Fibroblast of skin of right quadriceps (primary cell): ENCODE data around the gene SAMD11.
"Not testable (repeated sequence)": the region's sequence is repeated elsewhere in the genome, so short reads cannot be mapped to it uniquely, and the experiment has no call there.

Experiments used
- DNase-seq: peaks from one replicate; pipeline ENCODE4 v3.0.0-alpha.2; 2013

SAMD11 gene, protein sequence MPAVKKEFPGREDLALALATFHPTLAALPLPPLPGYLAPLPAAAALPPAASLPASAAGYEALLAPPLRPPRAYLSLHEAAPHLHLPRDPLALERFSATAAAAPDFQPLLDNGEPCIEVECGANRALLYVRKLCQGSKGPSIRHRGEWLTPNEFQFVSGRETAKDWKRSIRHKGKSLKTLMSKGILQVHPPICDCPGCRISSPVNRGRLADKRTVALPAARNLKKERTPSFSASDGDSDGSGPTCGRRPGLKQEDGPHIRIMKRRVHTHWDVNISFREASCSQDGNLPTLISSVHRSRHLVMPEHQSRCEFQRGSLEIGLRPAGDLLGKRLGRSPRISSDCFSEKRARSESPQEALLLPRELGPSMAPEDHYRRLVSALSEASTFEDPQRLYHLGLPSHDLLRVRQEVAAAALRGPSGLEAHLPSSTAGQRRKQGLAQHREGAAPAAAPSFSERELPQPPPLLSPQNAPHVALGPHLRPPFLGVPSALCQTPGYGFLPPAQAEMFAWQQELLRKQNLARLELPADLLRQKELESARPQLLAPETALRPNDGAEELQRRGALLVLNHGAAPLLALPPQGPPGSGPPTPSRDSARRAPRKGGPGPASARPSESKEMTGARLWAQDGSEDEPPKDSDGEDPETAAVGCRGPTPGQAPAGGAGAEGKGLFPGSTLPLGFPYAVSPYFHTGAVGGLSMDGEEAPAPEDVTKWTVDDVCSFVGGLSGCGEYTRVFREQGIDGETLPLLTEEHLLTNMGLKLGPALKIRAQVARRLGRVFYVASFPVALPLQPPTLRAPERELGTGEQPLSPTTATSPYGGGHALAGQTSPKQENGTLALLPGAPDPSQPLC

DNA sequence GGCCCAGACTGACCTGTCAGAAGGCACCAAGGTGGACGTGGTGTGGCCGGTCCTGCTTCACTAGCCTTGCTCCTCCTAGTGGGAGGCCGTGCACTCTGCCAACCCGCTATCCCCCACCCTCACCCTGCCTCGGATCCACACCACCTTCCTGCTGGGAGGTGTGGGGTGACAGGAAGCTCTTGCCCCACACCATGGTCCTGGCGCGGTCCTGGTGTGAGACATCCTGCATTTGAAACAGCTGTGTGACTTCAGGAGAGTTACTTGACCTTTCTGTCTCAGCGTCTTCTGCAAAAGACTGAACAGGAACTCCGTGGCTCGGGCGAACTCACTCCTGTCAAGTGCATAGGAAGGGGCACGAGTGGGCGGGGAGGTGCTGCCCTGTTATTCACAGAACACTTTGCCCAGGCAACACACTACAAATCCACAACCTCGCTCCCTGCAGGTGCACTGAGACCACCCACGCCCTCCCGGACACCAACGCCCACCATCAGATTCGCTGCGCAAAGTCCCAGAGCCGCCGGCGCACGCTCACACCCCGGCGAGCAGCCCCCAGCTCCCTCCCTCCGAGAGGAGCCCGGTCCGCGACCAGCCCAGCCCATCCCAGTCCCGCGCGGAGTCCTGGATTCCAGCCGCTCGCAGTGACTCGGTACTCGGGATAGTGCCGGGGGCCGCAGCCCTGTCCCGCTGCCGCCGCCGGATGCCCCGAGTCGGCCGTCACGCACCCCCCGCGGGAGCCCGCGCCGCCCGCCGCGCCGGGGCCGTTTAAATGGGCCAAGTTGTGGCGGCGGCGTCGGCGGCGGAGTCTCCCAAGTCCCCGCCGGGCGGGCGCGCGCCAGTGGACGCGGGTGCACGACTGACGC, at the start of gene SAMD11:
TSS of gene SAMD11 (plus strand) at position 793 of the 860 bp plus-strand sequence. CDS start 509 bp downstream, outside the sequence.
- peak; percentile 92 for DNase-seq

DNA sequence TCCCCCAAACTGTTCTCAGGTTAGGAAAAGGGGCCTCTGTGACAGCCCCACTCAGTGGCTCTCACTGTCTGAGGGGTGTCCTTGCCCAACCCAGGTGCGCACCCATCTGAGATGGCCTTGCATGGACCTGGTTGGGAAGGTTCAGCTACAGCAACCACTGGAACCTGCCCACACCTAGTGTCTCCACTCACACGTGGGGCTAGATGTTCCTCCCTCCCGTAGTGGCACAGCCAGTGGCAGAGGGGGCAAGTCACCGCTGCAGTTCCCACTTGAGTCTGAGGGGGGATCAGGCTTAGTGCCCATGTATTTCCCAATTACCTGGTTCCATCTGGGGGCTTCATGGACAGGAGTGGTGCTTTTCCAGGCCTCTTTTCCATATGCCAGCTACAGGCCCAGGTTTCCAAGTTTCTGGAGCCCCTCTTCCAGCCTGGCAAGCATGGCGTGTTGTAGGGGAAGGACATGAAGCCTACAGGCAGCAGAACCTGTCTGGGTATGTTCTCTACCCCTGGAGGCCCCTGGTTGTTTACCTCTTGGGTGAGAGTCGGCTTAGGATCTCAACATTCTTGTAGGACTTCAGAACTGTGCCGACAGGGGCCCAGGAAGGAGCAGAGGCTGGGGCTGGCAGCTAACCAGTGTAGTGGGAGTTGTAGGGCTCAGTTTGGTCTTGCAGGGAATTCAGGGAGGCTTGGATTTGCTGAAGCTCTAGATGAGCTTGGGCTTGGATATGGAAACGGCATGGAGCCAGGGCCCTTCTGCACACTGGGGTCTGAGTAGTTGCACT, 47.1 kb upstream of the SAMD11 start:
- DNase-seq: not testable (repeated sequence)

DNA sequence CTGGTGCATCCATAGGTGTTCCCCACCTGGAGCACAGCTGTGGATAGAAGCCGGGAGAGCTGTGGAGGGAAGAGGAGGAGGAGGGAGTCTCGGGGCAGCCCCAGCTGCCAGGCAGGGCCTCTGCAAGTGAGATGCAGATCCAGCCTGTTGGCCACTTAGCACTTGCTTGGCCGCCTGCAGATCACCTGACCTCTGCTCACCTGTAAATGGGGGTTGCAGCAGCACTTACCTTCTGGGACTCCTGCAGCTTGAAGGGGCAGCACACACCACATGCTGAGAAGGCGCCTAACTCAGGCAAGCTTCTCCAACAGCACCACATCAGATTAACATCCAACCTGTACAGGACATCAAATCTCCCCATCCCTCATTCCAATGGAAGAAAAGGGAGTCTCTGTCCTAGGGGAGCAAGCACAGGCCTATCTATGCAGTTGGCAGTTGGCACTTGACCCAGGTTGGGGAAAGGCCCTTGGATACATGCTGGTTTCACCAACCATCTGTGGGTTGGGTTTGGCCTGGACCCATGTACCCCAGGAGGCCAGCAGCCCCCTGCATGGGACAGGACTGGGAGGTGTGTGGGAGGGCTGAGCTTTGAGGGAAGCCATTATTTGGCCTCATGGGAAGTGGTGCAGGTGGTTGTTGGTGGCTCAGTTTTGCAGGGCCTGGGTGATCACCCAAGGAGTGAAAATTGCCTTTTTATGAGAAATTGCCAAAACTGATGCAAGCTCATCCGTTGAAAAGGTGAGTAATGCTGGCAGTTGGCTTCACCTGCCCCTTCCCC, 46.3 kb upstream of the SAMD11 start:
- DNase-seq: not testable (repeated sequence)

DNA sequence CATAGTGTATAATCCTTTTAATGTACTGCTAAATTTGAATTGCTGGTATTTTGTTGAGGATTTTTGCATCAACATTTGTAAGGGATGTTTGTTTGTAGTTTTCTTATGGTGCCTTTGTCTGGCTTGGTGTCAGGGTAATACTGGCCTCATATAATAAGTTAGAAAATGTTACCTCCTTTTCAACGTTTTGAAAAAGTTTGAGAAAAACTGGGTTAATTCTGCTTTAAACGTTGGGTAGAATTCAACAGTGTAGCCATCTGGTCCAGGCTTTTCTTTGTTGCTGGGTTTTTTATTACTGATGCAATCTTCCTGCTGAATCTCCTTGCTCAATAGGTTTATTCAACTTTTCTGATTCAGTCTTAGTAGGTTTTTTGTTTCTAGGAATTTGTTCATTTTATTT, 43.2 kb upstream of the SAMD11 start:
- not testable (repeated sequence) for DNase-seq

DNA sequence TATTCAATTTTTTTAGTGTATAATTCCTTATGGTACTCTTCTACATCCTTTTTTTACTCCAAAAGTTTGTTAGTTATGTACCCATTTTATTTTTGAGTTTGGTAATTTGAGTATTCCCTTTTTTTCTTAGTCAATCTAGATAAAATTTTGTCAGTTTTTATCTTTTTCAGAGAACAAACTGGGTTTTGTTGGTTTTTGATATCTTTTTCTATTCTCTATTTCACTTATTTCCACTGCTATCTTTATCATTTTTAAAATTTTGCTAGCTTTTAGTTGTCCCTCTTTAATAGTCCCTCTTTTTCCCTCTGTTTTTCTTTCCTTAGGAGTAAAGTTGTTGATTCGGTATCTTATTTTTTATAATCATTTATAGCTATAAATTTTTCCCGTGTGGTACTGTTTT, 42.8 kb upstream of the SAMD11 start:
- not testable (repeated sequence) for DNase-seq

DNA sequence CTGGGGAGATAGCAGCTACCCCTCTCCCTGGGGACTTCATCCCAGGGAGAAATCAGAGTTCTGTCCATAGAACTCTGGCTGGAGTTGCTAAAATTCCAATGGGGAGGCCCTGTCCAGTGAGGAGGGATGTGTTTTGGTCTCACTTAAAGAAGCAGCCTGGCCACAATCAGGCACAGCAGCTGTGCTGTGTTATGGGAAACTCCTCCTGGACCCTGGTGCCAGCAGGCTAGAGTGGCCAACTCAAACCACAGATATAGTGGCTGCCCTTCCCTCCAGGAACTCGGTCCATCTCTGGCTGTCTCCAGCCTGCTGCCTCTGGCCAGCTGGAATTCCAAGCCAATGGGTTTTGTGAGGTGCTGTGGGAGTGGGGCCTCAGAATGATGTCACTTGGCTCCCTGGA, 37.4 kb upstream of the SAMD11 start:
- DNase-seq: no peak

DNA sequence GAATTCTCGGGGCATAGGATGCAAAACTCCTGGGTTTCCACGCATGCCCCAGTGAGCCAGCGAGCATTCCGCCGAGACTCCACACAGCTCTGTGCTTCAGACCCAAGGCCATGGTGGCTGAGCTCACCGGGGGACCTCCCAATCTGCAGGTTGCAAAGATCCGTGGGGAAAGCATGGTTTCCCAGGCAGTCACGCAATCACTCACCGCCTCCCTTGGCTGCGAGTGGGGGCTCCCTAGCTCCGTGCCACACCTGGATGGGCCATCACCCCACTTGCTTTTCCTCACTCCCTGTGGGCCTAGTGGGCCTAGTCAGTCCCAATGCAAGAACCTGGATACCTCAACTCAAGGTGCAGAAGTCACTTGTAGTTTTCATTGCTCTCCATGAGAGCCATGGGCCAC, 37.0 kb upstream of the SAMD11 start:
- DNase-seq: no peak

DNA sequence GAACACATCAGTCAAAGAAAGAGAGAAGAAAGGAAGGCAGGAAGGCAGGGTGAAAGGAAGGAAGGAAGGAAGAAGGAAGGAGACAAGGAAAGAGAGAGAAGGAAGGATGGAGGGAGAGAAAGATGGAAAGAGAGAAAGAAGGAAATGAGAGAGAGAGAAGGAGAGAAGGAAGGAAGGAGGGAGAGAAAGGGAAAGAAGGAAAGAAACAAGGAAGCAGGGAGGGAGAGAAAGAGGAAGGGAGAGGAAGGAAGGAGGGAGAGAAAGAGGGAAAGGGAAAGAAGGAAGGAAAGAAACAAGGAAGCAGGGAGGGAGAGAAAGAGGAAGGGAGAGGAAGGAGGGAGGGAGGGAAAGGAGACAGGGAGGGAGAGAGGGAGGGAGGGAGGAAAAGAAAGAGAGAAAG, 35.4 kb upstream of the SAMD11 start:
- no peak for DNase-seq

DNA sequence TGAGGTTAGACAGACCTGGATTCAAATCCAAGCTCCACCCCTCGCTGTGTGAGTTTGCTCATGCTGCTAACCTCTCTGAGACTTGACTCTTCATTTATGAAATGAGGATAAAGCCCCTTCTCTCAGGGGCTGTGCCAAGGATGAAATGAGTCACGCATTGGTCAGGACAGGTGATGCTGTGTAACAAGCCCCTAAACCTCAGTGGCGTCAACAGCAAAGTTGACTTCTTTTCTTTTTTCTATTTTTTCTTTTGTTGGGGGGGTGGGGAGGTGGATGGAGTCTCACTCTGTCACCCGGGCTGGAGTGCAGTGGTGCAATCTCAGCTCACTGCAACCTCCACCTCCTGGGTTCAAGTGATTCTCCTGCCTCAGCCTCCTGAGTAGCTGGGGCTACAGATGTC, 33.9 kb upstream of the SAMD11 start:
- not testable (repeated sequence) for DNase-seq

DNA sequence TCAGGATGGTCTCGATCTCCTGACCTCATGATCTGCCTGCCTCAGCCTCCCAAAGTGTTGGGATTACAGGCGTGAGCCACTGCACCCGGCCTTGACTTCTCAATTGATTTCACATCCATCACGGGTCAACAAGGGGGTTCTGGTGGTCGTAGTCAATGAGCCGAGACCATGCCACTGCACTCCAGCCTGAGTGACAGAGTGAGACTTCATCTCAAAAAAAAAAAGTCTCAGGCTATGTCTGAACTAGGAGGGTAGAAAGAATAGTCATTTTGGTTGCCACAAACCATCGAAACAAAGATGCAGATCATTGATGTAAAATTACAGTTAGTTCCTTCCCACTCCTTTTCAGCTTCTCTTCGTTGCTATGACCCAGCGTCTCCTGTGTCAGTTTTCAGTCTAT, 33.5 kb upstream of the SAMD11 start:
- DNase-seq: not testable (repeated sequence)

DNA sequence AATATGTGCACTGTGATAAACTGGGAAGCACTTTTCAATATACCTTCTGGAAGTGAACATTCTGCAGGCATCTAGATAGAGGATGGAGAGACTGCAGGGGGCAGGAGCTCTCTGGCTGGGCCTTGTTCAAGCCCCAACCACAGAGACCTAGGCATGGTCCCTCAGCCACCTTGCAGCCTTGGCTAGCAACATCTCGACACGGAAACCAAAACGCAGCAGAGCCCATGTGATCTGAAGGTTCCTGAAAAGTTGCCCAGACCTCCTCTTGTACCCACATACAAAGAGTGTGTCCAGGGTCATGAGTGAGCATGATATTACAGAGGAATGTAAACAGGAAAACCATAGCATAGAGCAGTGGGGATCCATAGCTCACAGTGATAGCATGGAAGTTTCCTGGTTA, 33.1 kb upstream of the SAMD11 start:
- no peak for DNase-seq

DNA sequence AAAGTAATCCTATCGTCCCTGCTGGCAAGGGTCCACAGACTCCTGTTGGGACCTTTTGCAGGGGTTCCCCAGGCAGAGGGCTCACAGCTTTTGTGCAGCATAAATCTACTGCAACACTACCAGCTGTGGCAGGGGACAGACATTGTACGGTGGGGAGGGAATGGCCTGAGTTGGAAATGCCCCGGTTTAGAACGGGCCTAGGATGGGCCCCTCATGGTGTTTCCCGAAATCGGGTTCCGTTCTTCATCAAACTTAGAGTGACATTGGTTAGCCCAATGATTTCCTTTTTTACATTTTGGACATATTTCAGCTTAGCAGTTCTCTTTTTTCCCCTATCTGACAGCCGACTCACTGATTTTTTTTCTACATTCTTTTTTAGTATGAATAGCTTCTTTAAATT, 26.5 kb upstream of the SAMD11 start:
- no peak for DNase-seq

DNA sequence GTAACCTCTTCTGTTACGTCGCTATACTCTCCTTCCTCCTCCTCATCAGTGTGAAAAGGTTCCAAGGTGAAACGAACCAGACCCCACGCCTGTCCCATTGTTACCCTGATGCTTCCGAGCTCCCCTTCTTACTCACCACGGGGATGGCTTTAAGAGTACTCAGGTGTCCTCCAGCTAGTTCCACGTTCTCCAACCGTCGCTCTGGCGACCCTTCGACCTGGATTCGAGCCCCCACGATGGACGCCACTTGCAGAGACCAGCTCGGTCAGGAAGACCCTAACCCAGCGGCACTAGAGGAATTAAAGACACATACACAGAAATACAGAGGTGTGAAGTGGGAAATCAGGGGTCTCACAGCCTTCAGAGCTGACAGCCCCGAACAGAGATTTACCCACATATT, 25.8 kb upstream of the SAMD11 start:
- DNase-seq: not testable (repeated sequence)

DNA sequence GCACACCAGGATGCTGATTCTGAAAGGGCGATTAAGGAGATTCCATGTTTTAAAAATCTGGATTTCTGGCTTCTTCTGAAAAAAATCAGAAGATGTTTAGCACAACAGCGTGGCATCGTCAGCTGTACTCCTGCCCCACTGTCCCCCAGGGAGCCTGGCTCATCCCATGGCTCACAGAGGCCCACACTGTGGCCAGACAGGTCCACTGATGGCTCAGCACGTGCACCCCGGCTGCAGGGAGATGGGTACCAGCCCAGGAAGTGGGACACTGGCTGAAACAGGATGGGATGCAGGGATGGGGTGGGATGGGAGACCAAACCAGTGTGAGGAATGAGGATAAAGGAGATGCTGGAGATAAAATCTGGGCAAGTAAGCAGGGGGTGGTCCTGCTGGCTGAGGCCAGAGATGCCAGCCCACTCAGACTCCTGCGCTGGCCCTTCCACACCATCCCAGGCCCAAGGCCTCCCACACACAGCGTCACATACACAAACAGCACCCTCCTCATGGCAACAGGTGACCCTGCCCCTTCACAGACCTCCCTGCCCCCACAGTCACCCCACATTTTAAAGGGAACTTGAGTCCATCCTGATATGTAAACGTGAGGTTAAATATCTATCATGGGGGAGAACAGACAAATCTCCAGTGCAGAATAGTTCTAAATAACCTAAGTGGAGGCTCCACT, 23.9 kb upstream of the SAMD11 start:
- DNase-seq: no peak

DNA sequence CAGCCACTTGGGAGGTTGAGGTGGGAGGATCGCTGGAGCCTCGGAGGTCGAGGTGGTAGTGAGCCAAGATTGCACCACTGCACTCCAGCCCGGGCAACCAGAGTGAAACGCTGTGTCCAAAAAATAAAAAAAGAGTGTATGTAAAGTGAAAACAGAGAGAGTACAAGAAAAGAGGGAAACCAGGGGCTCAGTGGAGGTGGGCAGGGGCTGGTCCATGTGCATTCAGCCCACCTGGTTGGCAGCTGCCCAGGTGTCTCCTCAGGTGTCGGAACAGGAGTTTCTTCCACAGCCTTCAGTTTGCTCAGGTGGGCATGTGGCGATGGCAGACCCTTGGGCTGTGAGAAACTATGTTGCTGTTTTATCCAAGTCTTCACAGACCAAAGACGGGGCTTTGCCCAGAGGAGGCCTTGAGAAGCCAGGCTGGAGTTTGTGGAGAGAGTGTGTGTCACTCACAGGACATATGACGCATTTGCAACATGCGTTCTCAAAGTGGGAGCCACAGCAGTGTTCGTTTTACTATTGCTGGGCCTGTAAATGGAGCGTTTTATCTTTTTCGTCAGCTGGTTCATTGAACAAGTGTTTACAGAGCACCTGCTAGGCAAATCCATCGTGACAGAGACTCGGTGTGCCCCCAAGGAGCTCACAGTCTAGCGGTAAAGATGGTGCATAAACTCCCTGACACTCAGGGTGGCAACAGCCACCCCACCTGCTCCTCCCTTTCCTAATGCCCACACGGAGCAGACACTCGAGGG, 22.4 kb upstream of the SAMD11 start:
- no peak for DNase-seq

DNA sequence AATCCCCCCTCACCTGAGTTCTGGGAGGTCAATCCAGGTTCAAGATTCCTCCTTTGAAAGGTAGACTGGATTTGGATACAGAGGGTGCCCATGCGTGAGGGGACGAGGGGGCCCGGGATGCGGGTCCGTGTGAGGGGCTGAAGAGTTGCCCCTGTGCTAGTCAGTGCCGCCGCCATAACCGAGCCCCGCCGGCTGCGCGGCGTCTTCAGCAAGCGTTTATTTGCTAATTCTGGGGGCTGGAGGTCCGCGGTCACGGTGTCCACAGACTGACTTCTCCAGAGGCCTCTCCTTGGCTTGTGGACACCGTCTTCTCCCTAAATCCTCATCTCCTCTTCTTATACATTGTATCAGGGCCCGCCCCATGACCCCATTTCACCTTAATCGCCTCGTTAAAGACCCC, 20.9 kb upstream of the SAMD11 start:
- no peak for DNase-seq

DNA sequence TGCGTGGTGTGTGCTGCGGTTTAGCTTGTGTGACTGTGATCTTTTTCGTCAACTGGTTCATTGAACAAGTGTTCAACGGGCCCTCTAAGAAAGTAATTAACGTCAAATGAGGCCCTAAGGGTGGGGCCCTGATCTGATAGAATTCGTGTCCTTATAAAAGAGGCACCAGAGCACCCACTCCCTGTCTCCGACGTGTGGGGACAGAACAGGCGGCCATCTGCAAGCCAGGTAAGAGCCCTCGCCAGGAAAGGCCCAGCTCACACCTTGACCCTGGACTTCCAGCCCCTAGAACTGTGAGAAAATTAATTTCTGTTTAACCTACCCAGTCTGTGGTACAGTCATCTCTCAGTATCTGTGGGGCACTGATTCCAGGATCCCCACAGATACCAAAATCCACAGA, 20.4 kb upstream of the SAMD11 start:
- no peak for DNase-seq

DNA sequence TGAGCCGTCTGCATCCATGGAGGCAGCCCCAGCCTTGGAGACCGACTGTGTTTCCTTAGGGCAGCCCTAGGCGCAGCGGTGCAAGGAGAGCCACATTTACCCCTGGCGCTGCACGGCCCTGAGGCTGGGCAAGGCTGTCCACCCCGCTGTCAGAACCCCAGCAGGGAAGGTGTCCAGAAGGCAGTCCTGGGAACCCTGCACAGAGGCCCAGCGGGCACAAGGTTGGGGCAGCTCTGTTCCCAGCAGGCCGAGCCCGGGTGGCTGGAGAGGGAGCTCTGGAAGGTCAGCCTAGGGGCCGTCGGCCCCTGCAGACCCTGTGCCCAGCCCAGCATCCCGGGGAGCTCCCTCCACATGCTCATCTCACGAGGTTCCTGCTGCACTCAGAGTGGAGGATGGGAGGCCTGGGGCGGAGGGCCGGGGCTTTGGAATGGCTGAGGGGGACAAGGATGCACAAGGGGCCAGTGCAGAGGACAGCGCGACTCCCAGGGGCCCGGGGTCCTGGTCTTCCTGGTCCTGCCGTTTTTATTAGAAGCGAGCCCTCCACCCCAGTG, 19.9 kb upstream of the SAMD11 start:
- DNase-seq: no peak

DNA sequence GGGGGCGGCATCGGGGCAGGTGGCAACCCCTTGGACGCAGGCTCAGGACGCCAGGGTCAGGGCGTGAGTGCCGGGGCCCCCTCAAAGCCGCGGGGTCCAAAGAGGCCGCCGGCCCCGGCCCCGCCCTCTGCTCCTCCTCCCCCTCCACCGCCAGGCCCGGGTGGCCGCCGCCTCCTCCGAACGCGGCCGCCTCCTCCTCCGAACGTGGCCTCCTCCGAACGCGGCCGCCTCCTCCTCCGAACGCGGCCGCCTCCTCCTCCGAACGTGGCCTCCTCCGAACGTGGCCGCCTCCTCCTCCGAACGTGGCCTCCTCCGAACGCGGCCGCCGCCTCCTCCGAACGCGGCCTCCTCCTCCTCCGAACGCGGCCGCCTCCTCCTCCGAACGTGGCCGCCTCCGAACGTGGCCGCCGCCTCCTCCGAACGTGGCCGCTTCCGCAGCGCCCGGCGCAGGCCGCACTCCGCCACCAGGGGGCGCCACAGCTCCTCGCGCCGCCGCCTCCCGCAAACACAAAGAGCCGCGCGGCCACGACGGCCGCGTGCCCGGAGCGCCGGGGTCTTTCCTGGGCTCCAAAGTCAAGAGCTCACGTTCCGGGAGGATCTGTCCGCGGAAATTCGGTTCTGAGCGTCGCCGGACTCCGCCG, 19.3 kb upstream of the SAMD11 start:
- DNase-seq: peak; percentile 84
